Superior temporal gyrus (tissue), 1 donor: ENCODE results near the gene TMEM132A.

Experiments
- DNase-seq: peaks from one replicate; pipeline ENCODE4 v3.0.0-alpha.2; 2016; ENCODE audit errors: extremely low spot score

The TMEM132A gene

GRCh38 chr11:60937144-60937527, 12.9 kb downstream of the TMEM132A start:
- no peak for DNase-seq

- DNase-seq: no peak
These were observed 13.6 kb downstream of the TMEM132A start for GRCh38 chr11:60937811-60938210.

GRCh38 chr11:60938500-60938899, 14.2 kb downstream of the TMEM132A start:
- DNase-seq: no peak

GRCh38 chr11:60939301-60939700, 15.0 kb downstream of the TMEM132A start:
- no peak for DNase-seq

GRCh38 chr11:60939855-60940254, 15.6 kb downstream of the TMEM132A start:
- DNase-seq: no peak

- DNase-seq: no peak
These were observed 17.3 kb downstream of the TMEM132A start for GRCh38 chr11:60941371-60942119.

GRCh38 chr11:60942219-60942618, 18.0 kb downstream of the TMEM132A start:
- DNase-seq: no peak

- no peak for DNase-seq
These were observed 18.8 kb downstream of the TMEM132A start for GRCh38 chr11:60942970-60943565.

- no peak for DNase-seq
These were observed 20.4 kb downstream of the TMEM132A start for GRCh38 chr11:60944490-60945294.

GRCh38 chr11:60945295-60945667, 21.0 kb downstream of the TMEM132A start:
- no peak for DNase-seq

GRCh38 chr11:60946601-60947264, 22.5 kb downstream of the TMEM132A start:
- no peak for DNase-seq

- no peak for DNase-seq
These were observed 23.4 kb downstream of the TMEM132A start for GRCh38 chr11:60947700-60948099.

GRCh38 chr11:60948250-60948649, 24.0 kb downstream of the TMEM132A start:
- no peak for DNase-seq

- DNase-seq: no peak
These were observed 25.8 kb downstream of the TMEM132A start for GRCh38 chr11:60950024-60950423.

GRCh38 chr11:60950933-60951605, 26.8 kb downstream of the TMEM132A start:
- DNase-seq: no peak

GRCh38 chr11:60951606-60951903, 27.3 kb downstream of the TMEM132A start:
- no peak for DNase-seq

GRCh38 chr11:60951904-60952741, 27.9 kb downstream of the TMEM132A start, which contains the start of gene SLC15A3:
TSS of gene SLC15A3 (minus strand) at chr11:60952176. CDS start at chr11:60951551, 625 bp downstream.
- DNase-seq: no peak

GRCh38 chr11:60952742-60953170, 28.5 kb downstream of the TMEM132A start:
- DNase-seq: no peak

GRCh38 chr11:60953781-60954180, 29.5 kb downstream of the TMEM132A start:
- no peak for DNase-seq

GRCh38 chr11:60954421-60954820, 30.2 kb downstream of the TMEM132A start:
- no peak for DNase-seq

GRCh38 chr11:60955571-60955970, 31.3 kb downstream of the TMEM132A start:
- DNase-seq: no peak
